ENCODE results near the gene AGAP1. TPM values are rescaled to one million over a fixed set of nuclear protein-coding genes. Genes with fewer than 3 reads are reported as not detected.

The AGAP1 gene
- total RNA-seq, 4 donors from 2014 or later = 7.2 to 19.6 (median 15.2) TPM

- no peak for DNase-seq
- H3K27ac ChIP-seq = no peak overlapping the region
- intact Hi-C loops (cut with DNase I) = no loop called here
- H3K36me3 ChIP-seq = peaks cover 0 to 47% (median 0%) of the 10 kb centered on the region in 3 donors
- WGBS, 2 donors = 68 to 73% methylated on average over 9 of the region's 10 CpGs
- TF ChIP-seq, protein P1, sequence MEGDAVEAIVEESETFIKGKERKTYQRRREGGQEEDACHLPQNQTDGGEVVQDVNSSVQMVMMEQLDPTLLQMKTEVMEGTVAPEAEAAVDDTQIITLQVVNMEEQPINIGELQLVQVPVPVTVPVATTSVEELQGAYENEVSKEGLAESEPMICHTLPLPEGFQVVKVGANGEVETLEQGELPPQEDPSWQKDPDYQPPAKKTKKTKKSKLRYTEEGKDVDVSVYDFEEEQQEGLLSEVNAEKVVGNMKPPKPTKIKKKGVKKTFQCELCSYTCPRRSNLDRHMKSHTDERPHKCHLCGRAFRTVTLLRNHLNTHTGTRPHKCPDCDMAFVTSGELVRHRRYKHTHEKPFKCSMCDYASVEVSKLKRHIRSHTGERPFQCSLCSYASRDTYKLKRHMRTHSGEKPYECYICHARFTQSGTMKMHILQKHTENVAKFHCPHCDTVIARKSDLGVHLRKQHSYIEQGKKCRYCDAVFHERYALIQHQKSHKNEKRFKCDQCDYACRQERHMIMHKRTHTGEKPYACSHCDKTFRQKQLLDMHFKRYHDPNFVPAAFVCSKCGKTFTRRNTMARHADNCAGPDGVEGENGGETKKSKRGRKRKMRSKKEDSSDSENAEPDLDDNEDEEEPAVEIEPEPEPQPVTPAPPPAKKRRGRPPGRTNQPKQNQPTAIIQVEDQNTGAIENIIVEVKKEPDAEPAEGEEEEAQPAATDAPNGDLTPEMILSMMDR (IDR thresholded peaks at IDR 0.05) = no peak
- no peak for TF ChIP-seq POLR2A (IDR thresholded peaks at IDR 0.05)
- peaks cover 0 to 8% (median 0%) of the 10 kb centered on the region in 3 donors for H3K4me1 ChIP-seq
- no peaks in the 10 kb centered on the region for H3K9me3 ChIP-seq
- no peaks in the 10 kb centered on the region for H3K27me3 ChIP-seq
- H3K4me3 ChIP-seq = no peak overlapping the region
Measured at GRCh38 chr2:236051351-236051750, 557.5 kb downstream of the AGAP1 start.

- Histone ChIP-seq H3K4me1 (peaks cover 0 to 8% (median 0%) of the 10 kb centered on the region in 3 donors), H3K36me3 (peaks cover 0 to 47% (median 0%) of the 10 kb centered on the region in 3 donors), H3K9me3 (no peaks in the 10 kb centered on the region), H3K4me3 (no peak overlapping the region), H3K27ac (no peak overlapping the region), H3K27me3 (no peaks in the 10 kb centered on the region)
- TF ChIP-seq POLR2A (IDR thresholded peaks at IDR 0.05) = no peak
- TF ChIP-seq, protein P1 (IDR thresholded peaks at IDR 0.05) = no peak
- intact Hi-C loops (cut with DNase I) = no loop called here
- 86 to 100% methylated on average over 9 of the region's 11 CpGs for WGBS, 2 donors
- DNase-seq = no peak
Measured at GRCh38 chr2:236051806-236052205, 558.0 kb downstream of the AGAP1 start.

- DNase-seq = no peak
- no peak overlapping the region for H3K27ac ChIP-seq
- intact Hi-C loops (cut with DNase I) = no loop called here
- no peak overlapping the region for H3K4me3 ChIP-seq
- peaks cover 0 to 8% (median 0%) of the 10 kb centered on the region in 3 donors for H3K4me1 ChIP-seq
- peaks cover 0 to 47% (median 0%) of the 10 kb centered on the region in 3 donors for H3K36me3 ChIP-seq
- no peaks in the 10 kb centered on the region for H3K9me3 ChIP-seq
- WGBS, 2 donors = 90 to 95% methylated on average over 14 of the region's 14 CpGs
- H3K27me3 ChIP-seq = no peaks in the 10 kb centered on the region
- TF ChIP-seq, protein P1 (IDR thresholded peaks at IDR 0.05) = no peak
- no peak for TF ChIP-seq POLR2A (IDR thresholded peaks at IDR 0.05)
Measured at GRCh38 chr2:236052206-236052605, 558.4 kb downstream of the AGAP1 start.

DNA sequence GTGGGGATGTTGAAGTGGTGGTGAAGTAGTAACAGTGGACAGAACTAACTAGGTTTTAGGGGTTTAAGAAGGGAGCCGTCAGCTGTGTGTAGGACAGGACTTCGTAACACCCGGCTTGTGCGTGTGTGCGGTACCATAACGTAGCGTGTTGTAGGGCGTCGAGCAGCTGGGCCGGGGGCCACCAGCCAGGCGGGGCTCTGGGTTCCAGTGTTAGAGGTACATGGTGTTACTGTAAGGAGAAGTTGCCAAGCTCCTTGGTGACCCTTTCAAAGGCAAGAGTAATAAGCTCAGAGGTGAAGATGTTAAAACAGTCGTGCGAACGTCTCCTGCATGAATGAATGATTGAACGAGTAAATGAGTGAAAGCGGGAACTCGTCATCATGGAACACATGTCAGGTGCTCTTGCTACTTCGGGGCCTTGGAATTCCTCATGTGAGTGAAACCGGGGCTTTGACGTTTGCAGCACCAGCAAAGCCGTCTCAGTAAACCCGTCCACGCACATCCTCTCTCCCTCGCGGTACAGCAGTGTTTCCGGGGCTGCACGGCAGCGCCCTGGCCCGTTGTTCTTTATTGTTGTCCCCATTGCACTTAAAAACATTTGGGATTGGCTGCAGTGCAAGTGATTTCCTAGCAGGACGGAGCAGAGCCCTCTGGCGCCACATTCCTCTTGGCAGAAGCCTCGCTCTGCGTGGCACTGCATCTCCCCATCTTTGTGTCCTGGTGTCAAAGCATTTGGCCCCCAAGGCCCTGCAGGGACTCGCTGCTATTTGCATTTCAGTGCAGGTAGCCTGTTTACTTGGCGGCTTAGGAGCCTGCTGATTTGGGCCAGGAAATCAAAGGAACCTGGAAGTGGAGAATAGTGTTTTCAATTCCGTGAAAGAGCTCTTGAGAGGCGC, 559.3 kb downstream of the AGAP1 start:
- Histone ChIP-seq H3K27ac (no peak overlapping the region), H3K36me3 (peaks cover 0 to 45% (median 0%) of the 10 kb centered on the region in 3 donors), H3K4me3 (no peak overlapping the region), H3K27me3 (no peaks in the 10 kb centered on the region), H3K4me1 (peaks cover 0 to 2% (median 0%) of the 10 kb centered on the region in 3 donors), H3K9me3 (peaks cover 0 to 5% (median 5%) of the 10 kb centered on the region in 3 donors)
- no peak for DNase-seq
- intact Hi-C loops (cut with DNase I) = no loop called here
- 79 to 83% methylated on average over 34 to 37 of the region's 37 CpGs for WGBS, 2 donors
- no peak for TF ChIP-seq POLR2A (IDR thresholded peaks at IDR 0.05)
- TF ChIP-seq, protein P1 (IDR thresholded peaks at IDR 0.05) = no peak

GRCh38 chr2:236054125-236054524, 560.3 kb downstream of the AGAP1 start:
- WGBS, 2 donors = 54 to 67% methylated on average over 2 of the region's 2 CpGs
- Histone ChIP-seq H3K27ac (no peak overlapping the region), H3K36me3 (peaks cover 0 to 43% (median 0%) of the 10 kb centered on the region in 3 donors), H3K27me3 (no peaks in the 10 kb centered on the region), H3K4me3 (no peak overlapping the region), H3K4me1 (no peaks in the 10 kb centered on the region), H3K9me3 (peaks cover 0 to 9% (median 5%) of the 10 kb centered on the region in 3 donors)
- TF ChIP-seq, protein P1 (IDR thresholded peaks at IDR 0.05) = no peak
- TF ChIP-seq POLR2A (IDR thresholded peaks at IDR 0.05) = no peak
- DNase-seq = no peak
- intact Hi-C loops (cut with DNase I) = no loop called here
